PC-3 (cell line): ENCODE measurements around the gene PLA2G2C. TPM values are rescaled to one million over a fixed set of nuclear protein-coding genes. Genes with fewer than 3 reads are reported as not detected.

ENCODE experiments used
- ATAC-seq: fragments of 200-7000 bp; cut with Tn5 transposase; 2 replicates; pipeline ENCODE4 v1.9.1; 2020; ENCODE audit warnings: mild to moderate bottlenecking, moderate library complexity
- BruUV-seq: library from RNA; stranded (reverse); fragments of 400-500 nt; replicated peaks from 2 replicates; lab custom pipeline; 2021; lab: Mats Ljungman, UMichigan
- CTCF ChIA-PET: fragments of 300-600 bp; sonication (Branson Sonifier 250); formaldehyde crosslinking; loops from one replicate; lab custom pipeline; 2022; ENCODE audit warnings: antibody characterized with exemption; lab: Charles Lee
- POLR2A ChIA-PET: fragments of 300-600 bp; sonication (Branson Sonifier 250); formaldehyde crosslinking; loops from one replicate; lab custom pipeline; 2022; ENCODE audit warnings: antibody characterized with exemption; ENCODE audit not compliant: unreplicated experiment; lab: Charles Lee
- DNase-seq: peaks from one replicate; pipeline ENCODE4 v3.0.0-alpha.2; 2015
- H2AFZ ChIP-seq: fragments of 300-600 bp; sonication (generic); 2 replicates; pipeline ENCODE4 v1.6.0; 2016; ENCODE audit warnings: antibody characterized with exemption, low read length
- H3F3A ChIP-seq: fragments of 300-600 bp; sonication (generic); one replicate; pipeline ENCODE4 v1.6.0; 2017; ENCODE audit warnings: antibody characterized with exemption, low read length, control low read depth, mild to moderate bottlenecking; ENCODE audit not compliant: unreplicated experiment
- H3K27ac ChIP-seq: fragments of 300-600 bp; sonication (generic); 2 replicates; pipeline ENCODE4 v1.5.1; 2016; ENCODE audit warnings: mild to moderate bottlenecking, low read length
- H3K27me3 ChIP-seq: fragments of 300-600 bp; sonication (generic); 2 replicates; pipeline ENCODE4 v1.6.1; 2016; ENCODE audit warnings: low read length, mixed read lengths
- H3K36me3 ChIP-seq: fragments of 300-600 bp; sonication (generic); 2 replicates; pipeline ENCODE4 v1.6.1; 2016; ENCODE audit warnings: low read depth, mixed run types, low read length, mixed read lengths
- H3K4me1 ChIP-seq: fragments of 300-600 bp; sonication (generic); 2 replicates; pipeline ENCODE4 v1.5.1; 2016; ENCODE audit warnings: low read length; ENCODE audit not compliant: insufficient read depth
- H3K4me2 ChIP-seq: fragments of 300-600 bp; sonication (generic); 2 replicates; pipeline ENCODE4 v1.6.0; 2016; ENCODE audit warnings: low read length
- H3K4me3 ChIP-seq: fragments of 300-600 bp; sonication (generic); 2 replicates; pipeline ENCODE4 v1.5.1; 2016; ENCODE audit warnings: mild to moderate bottlenecking, low read length, mixed read lengths
- H3K79me2 ChIP-seq: fragments of 300-600 bp; sonication (generic); 2 replicates; pipeline ENCODE4 v1.6.1; 2017; ENCODE audit warnings: low read length, mixed read lengths
- H3K9ac ChIP-seq: fragments of 300-600 bp; sonication (generic); 2 replicates; pipeline ENCODE4 v1.6.0; 2016; ENCODE audit warnings: mild to moderate bottlenecking, low read length
- H3K9me2 ChIP-seq: fragments of 300-600 bp; sonication (generic); replicated peaks from 2 replicates; pipeline ENCODE4 v1.6.1; 2016; ENCODE audit warnings: mixed run types, low read length, mixed read lengths
- H3K9me3 ChIP-seq: fragments of 300-600 bp; sonication (generic); 2 replicates; pipeline ENCODE4 v1.6.1; 2016; ENCODE audit warnings: low read length, mixed read lengths
- H4K20me1 ChIP-seq: fragments of 300-600 bp; sonication (generic); 2 replicates; pipeline ENCODE4 v1.6.1; 2016; ENCODE audit warnings: low read length, mixed read lengths
- EZH2 ChIP-seq: fragments of 300-600 bp; sonication (generic); IDR thresholded peaks from one replicate; pipeline ENCODE4 v1.6.1; 2017; ENCODE audit warnings: antibody characterized with exemption, mild to moderate bottlenecking, low read length; ENCODE audit not compliant: unreplicated experiment
- EZH2phosphoT487 ChIP-seq: fragments of 300-600 bp; sonication (generic); IDR thresholded peaks from 2 replicates; pipeline ENCODE4 v1.6.1; 2018; ENCODE audit warnings: mild to moderate bottlenecking, antibody characterized with exemption, low read length, borderline replicate concordance
- intact Hi-C: fragments of 100-400 bp; cut with micrococcal nuclease; formaldehyde crosslinking; loops from 2 replicates; pipeline ENCODE4 v1.9.0; 2023
- total RNA-seq: library from RNA; depleted of rRNA; stranded (reverse); fragments of >200 nt; gene quantifications from 2 replicates; pipeline ENCODE4 v1.2.3, GENCODE V29; 2014
- TF ChIP-seq, protein P1 (sequence below): fragments of 300-600 bp; sonication (generic); conservative IDR thresholded peaks from 2 replicates; pipeline ENCODE4 v1.5.1; 2017; ENCODE audit warnings: antibody characterized with exemption, low read depth, mild to moderate bottlenecking, low read length

PLA2G2C gene
- total RNA-seq, 1 experiment from 2014 or later, result not detected

DNA sequence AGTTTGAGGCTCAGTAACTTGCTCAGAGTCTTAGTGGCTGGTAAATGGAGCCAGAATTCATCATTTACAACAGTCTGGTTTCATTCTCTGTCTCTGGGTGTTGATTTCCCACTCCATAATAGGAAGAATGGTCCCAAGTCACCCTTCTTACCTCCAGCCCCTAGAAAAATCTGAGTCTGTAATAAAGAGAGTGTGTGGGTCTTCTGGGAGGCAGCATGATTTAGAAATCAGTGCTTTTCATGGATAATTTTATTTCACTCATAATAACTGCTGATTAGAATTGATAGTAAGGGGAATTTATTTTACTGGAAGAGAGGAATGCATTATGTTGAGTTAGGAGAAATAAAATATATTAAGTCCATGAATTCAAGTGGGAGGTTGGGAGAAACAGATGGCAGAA lies 69.1 kb downstream of the PLA2G2C start:
- no peaks in the 10 kb centered on the region for H3K36me3 ChIP-seq
- intact Hi-C loops, result no loop called here
- H3K9me2 ChIP-seq, result no peaks in the 10 kb centered on the region
- no peaks in the 10 kb centered on the region for H3K9me3 ChIP-seq
- H4K20me1 ChIP-seq, result no peaks in the 10 kb centered on the region
- no peak overlapping the region for H3K4me3 ChIP-seq
- DNase-seq (no peak), ATAC-seq (no peak)
- H3F3A ChIP-seq, result no peaks in the 10 kb centered on the region
- TF ChIP-seq EZH2phosphoT487 (no peak), EZH2 (no peak)
- TF ChIP-seq, protein P1, sequence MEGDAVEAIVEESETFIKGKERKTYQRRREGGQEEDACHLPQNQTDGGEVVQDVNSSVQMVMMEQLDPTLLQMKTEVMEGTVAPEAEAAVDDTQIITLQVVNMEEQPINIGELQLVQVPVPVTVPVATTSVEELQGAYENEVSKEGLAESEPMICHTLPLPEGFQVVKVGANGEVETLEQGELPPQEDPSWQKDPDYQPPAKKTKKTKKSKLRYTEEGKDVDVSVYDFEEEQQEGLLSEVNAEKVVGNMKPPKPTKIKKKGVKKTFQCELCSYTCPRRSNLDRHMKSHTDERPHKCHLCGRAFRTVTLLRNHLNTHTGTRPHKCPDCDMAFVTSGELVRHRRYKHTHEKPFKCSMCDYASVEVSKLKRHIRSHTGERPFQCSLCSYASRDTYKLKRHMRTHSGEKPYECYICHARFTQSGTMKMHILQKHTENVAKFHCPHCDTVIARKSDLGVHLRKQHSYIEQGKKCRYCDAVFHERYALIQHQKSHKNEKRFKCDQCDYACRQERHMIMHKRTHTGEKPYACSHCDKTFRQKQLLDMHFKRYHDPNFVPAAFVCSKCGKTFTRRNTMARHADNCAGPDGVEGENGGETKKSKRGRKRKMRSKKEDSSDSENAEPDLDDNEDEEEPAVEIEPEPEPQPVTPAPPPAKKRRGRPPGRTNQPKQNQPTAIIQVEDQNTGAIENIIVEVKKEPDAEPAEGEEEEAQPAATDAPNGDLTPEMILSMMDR, result no peak
- no TSS peak for BruUV-seq
- H3K9ac ChIP-seq, result no peak overlapping the region
- CTCF ChIA-PET, result no interaction called here
- POLR2A ChIA-PET, result no interaction called here
- H2AFZ ChIP-seq, result no peak overlapping the region
- H3K79me2 ChIP-seq, result no peaks in the 10 kb centered on the region
- peaks cover 6% of the 10 kb centered on the region; the same call in 1 of the 2 replicates for H3K27me3 ChIP-seq
- no peak overlapping the region for H3K4me2 ChIP-seq
- no peaks in the 10 kb centered on the region for H3K4me1 ChIP-seq
- no peak overlapping the region for H3K27ac ChIP-seq

- no peaks in the 10 kb centered on the region for H4K20me1 ChIP-seq
- H3K79me2 ChIP-seq, result no peaks in the 10 kb centered on the region
- no peak overlapping the region for H3K27ac ChIP-seq
- intact Hi-C loops, result no loop called here
- BruUV-seq, result no TSS peak
- H3K9ac ChIP-seq, result no peak overlapping the region
- H2AFZ ChIP-seq, result no peak overlapping the region
- ChIA-PET CTCF (no interaction called here), POLR2A (no interaction called here)
- H3K27me3 ChIP-seq, result no peaks in the 10 kb centered on the region
- H3K4me1 ChIP-seq, result no peaks in the 10 kb centered on the region
- TF ChIP-seq EZH2 (no peak), EZH2phosphoT487 (no peak)
- TF ChIP-seq, protein P1, result no peak
- no peaks in the 10 kb centered on the region for H3K9me2 ChIP-seq
- H3K36me3 ChIP-seq, result no peaks in the 10 kb centered on the region
- ATAC-seq (no peak), DNase-seq (no peak)
- no peaks in the 10 kb centered on the region for H3K9me3 ChIP-seq
- H3K4me2 ChIP-seq, result no peak overlapping the region
- no peak overlapping the region for H3K4me3 ChIP-seq
- H3F3A ChIP-seq, result no peaks in the 10 kb centered on the region
Measured at GRCh38 chr1:20115916-20116315, 70.4 kb downstream of the PLA2G2C start.

- CTCF ChIA-PET, result no interaction called here
- ATAC-seq (no peak), DNase-seq (no peak)
- Histone ChIP-seq H3K4me1 (peaks cover 2% of the 10 kb centered on the region; the same call in 1 of the 2 replicates), H3K9ac (no peak overlapping the region), H2AFZ (no peak overlapping the region), H3K27ac (no peak overlapping the region), H3K27me3 (no peaks in the 10 kb centered on the region), H3K36me3 (no peaks in the 10 kb centered on the region), H3K4me2 (no peak overlapping the region), H3F3A (no peaks in the 10 kb centered on the region), H3K9me3 (no peaks in the 10 kb centered on the region), H3K79me2 (no peaks in the 10 kb centered on the region), H3K9me2 (no peaks in the 10 kb centered on the region), H4K20me1 (no peaks in the 10 kb centered on the region), H3K4me3 (no peak overlapping the region)
- no TSS peak for BruUV-seq
- POLR2A ChIA-PET, result no interaction called here
- TF ChIP-seq EZH2 (no peak), EZH2phosphoT487 (no peak)
- TF ChIP-seq, protein P1, result no peak
- intact Hi-C loops, result no loop called here
Measured at GRCh38 chr1:20115479-20115878, 70.8 kb downstream of the PLA2G2C start.
